Measurements from ENCODE around the gene CLDN24.

GRCh38 chr4:183364025-183364424, 41.8 kb upstream of the CLDN24 start:
- TF ChIP-seq POLR2AphosphoS5 (IDR thresholded peaks at IDR 0.05; ENCODE audit: borderline replicate concordance, low read depth, low read length) (no peak), EZH2 (IDR thresholded peaks at IDR 0.05) (no peak), FOXP2 (optimal IDR thresholded peaks at IDR 0.05; ENCODE audit: control extremely low read depth, extremely low read length, insufficient read depth) (no peak)

Measured in SK-N-MC (cell line).